Activated B cell treated with CpG ODN at 0.5 μM for 24 hours (primary cell): ENCODE results near the gene EML1. TPM values are rescaled to one million over a fixed set of nuclear protein-coding genes. Genes with fewer than 3 reads are reported as not detected.

ENCODE experiments used
- ATAC-seq: fragments of 200-7000 bp; cut with Tn5 transposase; one replicate; pipeline ENCODE4 v1.10.0; 2021; ENCODE audit warnings: low read depth, mild to moderate bottlenecking, moderate library complexity
- CTCF ChIA-PET: fragments of 350-600 bp; sonication (Branson Sonifier 250); formaldehyde crosslinking; loops from one replicate; lab custom pipeline; 2021; ENCODE audit warnings: antibody characterized with exemption; lab: Charles Lee
- POLR2A ChIA-PET: fragments of 350-600 bp; sonication (Branson Sonifier 250); formaldehyde crosslinking; loops from one replicate; lab custom pipeline; 2021; ENCODE audit warnings: antibody characterized with exemption; lab: Charles Lee
- DNase-seq: peaks from one replicate; pipeline ENCODE4 v3.0.0; 2022
- H3K27ac Mint-ChIP-seq: one replicate; pipeline ENCODE4 v1.8.0; 2020; ENCODE audit warnings: mixed read lengths
- H3K27me3 Mint-ChIP-seq: one replicate; pipeline ENCODE4 v1.8.0; 2021; ENCODE audit warnings: mixed read lengths
- H3K36me3 Mint-ChIP-seq: one replicate; pipeline ENCODE4 v1.8.0; 2021; ENCODE audit warnings: low read depth, mixed read lengths
- H3K4me1 Mint-ChIP-seq: one replicate; pipeline ENCODE4 v1.8.0; 2021; ENCODE audit warnings: mixed read lengths
- H3K4me3 Mint-ChIP-seq: one replicate; pipeline ENCODE4 v1.8.0; 2020; ENCODE audit warnings: mild to moderate bottlenecking, mixed read lengths
- H3K9me3 Mint-ChIP-seq: one replicate; pipeline ENCODE4 v1.8.0; 2020; ENCODE audit warnings: mixed read lengths
- CTCF ChIP-seq: fragments of 200-600 bp; IDR thresholded peaks from one replicate; pipeline ENCODE4 v1.8.0; 2022; ENCODE audit warnings: antibody characterized with exemption, mild to moderate bottlenecking
- intact Hi-C: fragments of 100-400 bp; cut with micrococcal nuclease; formaldehyde crosslinking; loops from one replicate; pipeline ENCODE4 v1.15.1; 2024
- total RNA-seq: library from RNA; stranded (reverse); gene quantifications from 2 replicates; pipeline ENCODE4 v1.2.3, GENCODE V29; 2022

Gene EML1
- total RNA-seq, 1 donor from 2014 or later: not detected

DNA sequence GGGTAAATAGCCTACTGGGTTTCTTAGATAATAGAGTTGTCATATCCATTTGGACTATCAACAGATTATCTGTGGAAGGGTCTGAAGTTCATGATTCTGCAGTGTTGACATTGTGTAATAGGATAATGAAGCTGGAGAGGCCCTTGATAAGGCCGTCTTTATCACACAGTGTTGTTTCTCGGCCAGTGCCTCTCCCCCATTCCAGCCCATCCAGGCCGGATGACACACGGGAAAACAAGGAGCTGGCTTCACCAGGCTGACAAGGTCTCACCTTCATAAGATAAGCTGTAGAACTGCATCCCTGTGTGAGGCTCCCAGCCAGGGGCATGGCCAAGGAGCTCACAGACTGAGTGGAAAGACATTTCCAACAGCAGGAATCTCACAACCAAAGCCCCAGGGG is 8.7 kb upstream of the EML1 start:
- DNase-seq (no peak), ATAC-seq (no peak)
- ChIA-PET POLR2A (no interaction called here), CTCF (no interaction called here)
- no peak overlapping the region for H3K27ac Mint-ChIP-seq
- intact Hi-C loops: no loop called here
- no peaks in the 10 kb centered on the region for H3K36me3 Mint-ChIP-seq
- no peak for TF ChIP-seq CTCF
- no peaks in the 10 kb centered on the region for H3K4me1 Mint-ChIP-seq
- H3K4me3 Mint-ChIP-seq: no peak overlapping the region
- peaks cover 16% of the 10 kb centered on the region for H3K27me3 Mint-ChIP-seq
- H3K9me3 Mint-ChIP-seq: no peaks in the 10 kb centered on the region

DNA sequence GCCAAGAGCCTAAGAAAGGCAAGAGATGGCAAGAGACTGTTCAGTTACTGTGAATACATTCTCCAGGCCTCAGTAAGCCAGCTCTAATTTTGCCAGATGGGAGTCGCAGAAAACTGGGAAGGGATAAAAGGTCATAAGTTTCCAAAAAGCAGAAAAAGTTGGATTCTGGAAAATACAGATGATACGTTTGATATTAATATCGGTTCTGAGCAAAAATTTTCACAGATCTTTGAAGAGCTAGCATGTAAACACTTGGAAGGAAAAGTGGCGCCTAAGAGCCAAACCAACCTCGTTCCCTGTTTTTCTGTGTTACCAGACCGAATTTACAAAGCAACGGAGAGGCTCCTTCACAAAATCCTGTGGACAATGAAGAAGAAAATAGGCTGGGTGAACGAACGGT is 7.8 kb upstream of the EML1 start:
- ChIA-PET CTCF (no interaction called here), POLR2A (no interaction called here)

GRCh38 chr14:99786511-99786989 is 6.7 kb upstream of the EML1 start:
- Mint-ChIP-seq H3K36me3 (no peaks in the 10 kb centered on the region), H3K4me3 (no peak overlapping the region), H3K9me3 (no peaks in the 10 kb centered on the region), H3K27me3 (peaks cover 19% of the 10 kb centered on the region), H3K4me1 (no peaks in the 10 kb centered on the region), H3K27ac (no peak overlapping the region)
- POLR2A ChIA-PET: no interaction called here
- CTCF ChIA-PET: no interaction called here
- DNase-seq: no peak
- TF ChIP-seq CTCF: no peak
- intact Hi-C loops: no loop called here
- ATAC-seq: no peak

More for the DNA sequence above, 7.8 kb upstream of the EML1 start:
- H3K4me1 Mint-ChIP-seq: no peaks in the 10 kb centered on the region
- H3K9me3 Mint-ChIP-seq: no peaks in the 10 kb centered on the region
- H3K4me3 Mint-ChIP-seq: no peak overlapping the region
- no peak overlapping the region for H3K27ac Mint-ChIP-seq
- DNase-seq (no peak), ATAC-seq (no peak)
- no peaks in the 10 kb centered on the region for H3K36me3 Mint-ChIP-seq
- H3K27me3 Mint-ChIP-seq: peaks cover 19% of the 10 kb centered on the region
- intact Hi-C loops: no loop called here
- TF ChIP-seq CTCF: no peak

DNA sequence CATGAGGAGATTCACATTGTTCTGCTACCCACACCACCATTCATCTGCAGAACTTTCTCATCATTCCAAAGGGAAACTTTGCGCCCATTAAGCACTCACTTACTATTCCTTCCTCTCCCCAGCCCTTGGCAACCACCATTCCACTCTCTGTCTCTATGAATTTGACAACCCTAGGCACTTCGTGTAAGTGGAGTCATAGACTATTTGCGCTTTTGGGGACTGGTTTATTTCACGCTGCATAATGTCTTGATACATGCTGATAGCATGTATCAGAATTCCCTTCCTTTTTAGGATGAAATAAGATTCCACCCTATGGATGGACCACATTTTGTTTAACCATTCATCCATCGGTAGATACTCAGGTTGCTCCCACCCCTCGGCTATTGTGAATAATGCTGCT is 4.5 kb upstream of the EML1 start:
- H3K36me3 Mint-ChIP-seq: no peaks in the 10 kb centered on the region
- POLR2A ChIA-PET: no interaction called here
- ATAC-seq (no peak), DNase-seq (no peak)
- intact Hi-C loops: no loop called here
- H3K9me3 Mint-ChIP-seq: no peaks in the 10 kb centered on the region
- H3K4me1 Mint-ChIP-seq: peaks cover 4% of the 10 kb centered on the region
- H3K27me3 Mint-ChIP-seq: peaks cover 28% of the 10 kb centered on the region
- CTCF ChIA-PET: no interaction called here
- no peak overlapping the region for H3K4me3 Mint-ChIP-seq
- TF ChIP-seq CTCF: no peak
- no peak overlapping the region for H3K27ac Mint-ChIP-seq

GRCh38 chr14:99789581-99789980 is 3.6 kb upstream of the EML1 start:
- H3K27me3 Mint-ChIP-seq: peaks cover 32% of the 10 kb centered on the region
- TF ChIP-seq CTCF: no peak
- ChIA-PET CTCF (no interaction called here), POLR2A (no interaction called here)
- no peaks in the 10 kb centered on the region for H3K36me3 Mint-ChIP-seq
- no peaks in the 10 kb centered on the region for H3K9me3 Mint-ChIP-seq
- H3K27ac Mint-ChIP-seq: no peak overlapping the region
- intact Hi-C loops: no loop called here
- no peak overlapping the region for H3K4me3 Mint-ChIP-seq
- no peak for DNase-seq
- no peak for ATAC-seq
- peaks cover 6% of the 10 kb centered on the region for H3K4me1 Mint-ChIP-seq
